Activated CD4-positive, alpha-beta memory T cell treated with anti-CD3 and anti-CD28 coated beads for 36 hours (primary cell): ENCODE data around the gene UBXN6. TPM values are rescaled to one million over a fixed set of nuclear protein-coding genes. Genes with fewer than 3 reads are reported as not detected.

ENCODE experiments used
- CTCF ChIA-PET: fragments of 350-600 bp; sonication (Branson Sonifier 250); formaldehyde crosslinking; loops from one replicate; lab custom pipeline; 2021; ENCODE audit warnings: antibody characterized with exemption, inconsistent platforms; lab: Charles Lee
- POLR2A ChIA-PET: fragments of 350-600 bp; sonication (Branson Sonifier 250); formaldehyde crosslinking; loops from one replicate; lab custom pipeline; 2021; ENCODE audit warnings: antibody characterized with exemption; lab: Charles Lee
- DNase-seq: peaks from one replicate; pipeline ENCODE4 v3.0.0-alpha.2; 2020
- H3K27ac Mint-ChIP-seq: one replicate; pipeline ENCODE4 v1.8.0; 2021; ENCODE audit warnings: mixed read lengths
- H3K27me3 Mint-ChIP-seq: one replicate; pipeline ENCODE4 v1.8.0; 2021; ENCODE audit warnings: mixed read lengths
- H3K36me3 Mint-ChIP-seq: one replicate; pipeline ENCODE4 v1.8.0; 2021; ENCODE audit warnings: mixed read lengths
- H3K4me1 Mint-ChIP-seq: one replicate; pipeline ENCODE4 v1.8.0; 2021; ENCODE audit warnings: low read depth, mixed read lengths
- H3K4me3 Mint-ChIP-seq: one replicate; pipeline ENCODE4 v1.8.0; 2021; ENCODE audit warnings: mild to moderate bottlenecking, mixed read lengths
- H3K9me3 Mint-ChIP-seq: one replicate; pipeline ENCODE4 v1.8.0; 2021; ENCODE audit warnings: mixed read lengths
- intact Hi-C: fragments of 100-400 bp; cut with micrococcal nuclease; formaldehyde crosslinking; loops from one replicate; pipeline ENCODE4 v1.15.1; 2023
- total RNA-seq, 2 experiments: library from RNA; stranded (reverse); gene quantifications; one replicate each; pipeline ENCODE4 v1.2.3, GENCODE V29; 2021

UBXN6 gene
- total RNA-seq, 2 experiments from 2014 or later, result 36.2 to 37.1 TPM

DNA sequence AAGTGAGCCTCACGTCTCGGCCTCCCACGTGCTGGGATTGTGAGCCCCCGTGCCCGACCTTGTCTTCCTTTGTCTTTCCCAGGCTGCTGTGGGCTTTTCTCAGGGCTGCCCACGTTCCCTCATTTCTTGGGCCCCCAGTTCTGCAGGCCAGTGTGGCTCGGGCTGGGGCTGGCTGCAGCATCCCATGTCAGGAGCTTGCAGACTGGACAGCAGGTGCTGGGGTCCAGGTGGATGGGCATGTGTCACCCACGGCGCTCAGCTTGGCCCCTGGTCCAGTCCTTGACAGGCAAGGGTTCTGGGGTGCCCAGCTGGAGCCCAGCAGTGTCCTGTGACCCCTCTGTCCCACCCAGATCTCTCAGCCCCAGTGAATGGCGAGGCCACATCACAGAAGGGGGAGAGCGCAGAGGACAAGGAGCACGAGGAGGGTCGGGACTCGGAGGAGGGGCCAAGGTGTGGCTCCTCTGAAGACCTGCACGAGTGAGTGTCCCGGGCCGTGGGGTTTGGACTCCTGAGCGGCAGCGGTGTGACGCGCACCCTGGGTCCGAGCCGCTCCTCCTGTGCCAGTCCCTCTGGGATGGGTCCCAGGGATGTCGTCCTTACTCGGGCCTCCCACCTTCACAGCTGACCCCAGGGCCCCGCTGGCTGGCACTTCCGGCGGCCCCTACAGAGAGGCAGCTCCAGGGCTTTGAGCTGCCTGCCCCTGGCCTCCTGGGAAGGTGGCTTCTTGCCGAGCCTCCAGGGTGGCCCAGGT is 43.4 kb upstream of the UBXN6 start:
- POLR2A ChIA-PET, result no interaction called here
- DNase-seq, result no peak
- no peak overlapping the region for H3K4me3 Mint-ChIP-seq

DNA sequence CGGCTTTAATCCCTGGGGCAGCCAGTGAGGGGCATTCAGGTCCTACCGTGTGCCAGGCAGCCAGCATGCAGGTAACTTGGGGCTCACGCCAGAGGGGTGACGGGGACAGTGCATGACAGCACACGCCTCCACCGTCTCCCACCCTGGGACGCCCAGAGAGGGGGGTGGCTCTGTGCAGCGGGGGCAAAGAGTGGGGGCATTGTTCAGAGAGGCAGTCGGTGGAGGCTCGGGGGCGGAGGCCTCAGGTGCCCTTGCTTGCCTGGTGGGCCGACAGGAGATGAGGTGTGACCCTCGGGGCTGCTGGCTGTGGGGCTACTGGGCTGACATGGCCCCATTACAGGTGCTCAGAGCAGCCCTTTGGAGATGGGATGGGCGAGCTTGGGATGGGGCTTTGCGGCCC is 42.3 kb upstream of the UBXN6 start:
- Mint-ChIP-seq H3K36me3 (peaks cover 7% of the 10 kb centered on the region), H3K27me3 (no peaks in the 10 kb centered on the region), H3K4me3 (no peak overlapping the region), H3K27ac (no peak overlapping the region), H3K4me1 (no peaks in the 10 kb centered on the region), H3K9me3 (no peaks in the 10 kb centered on the region)
- CTCF ChIA-PET, result interaction anchor here (1.4 kb wide), 1 partner anchor 25 kb away, joined by 3 read pairs; no protein-coding TSS in a partner anchor
- no peak for DNase-seq
- intact Hi-C loops, result no loop called here
- POLR2A ChIA-PET, result no interaction called here

More for the DNA sequence above, 43.4 kb upstream of the UBXN6 start:
- Mint-ChIP-seq H3K27me3 (no peaks in the 10 kb centered on the region), H3K9me3 (no peaks in the 10 kb centered on the region), H3K27ac (no peak overlapping the region), H3K36me3 (peaks cover 6% of the 10 kb centered on the region), H3K4me1 (no peaks in the 10 kb centered on the region)
- intact Hi-C loops, result no loop called here
- CTCF ChIA-PET, result interaction anchor here (1.0 to 1.4 kb wide), 2 partner anchors 24 kb away, joined by 3 to 5 read pairs; no protein-coding TSS in a partner anchor

DNA sequence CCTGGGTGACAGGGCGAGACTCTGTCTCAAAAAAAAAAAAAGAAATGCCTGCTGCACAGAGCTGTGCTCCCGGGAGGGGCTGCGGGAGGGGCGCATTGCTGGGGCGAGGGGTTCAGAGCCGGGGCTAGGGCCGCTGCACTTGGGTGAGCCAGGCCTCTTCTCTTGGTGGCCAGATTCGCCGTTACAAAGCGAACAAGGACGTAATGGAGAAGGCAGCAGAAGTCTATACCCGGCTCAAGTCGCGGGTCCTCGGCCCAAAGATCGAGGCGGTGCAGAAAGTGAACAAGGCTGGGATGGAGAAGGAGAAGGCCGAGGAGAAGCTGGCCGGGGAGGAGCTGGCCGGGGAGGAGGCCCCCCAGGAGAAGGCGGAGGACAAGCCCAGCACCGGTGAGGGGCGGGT is 41.7 kb upstream of the UBXN6 start:
- Mint-ChIP-seq H3K27me3 (no peaks in the 10 kb centered on the region), H3K27ac (no peak overlapping the region), H3K9me3 (no peaks in the 10 kb centered on the region), H3K4me3 (no peak overlapping the region), H3K36me3 (peaks cover 7% of the 10 kb centered on the region), H3K4me1 (no peaks in the 10 kb centered on the region)
- DNase-seq, result no peak
- POLR2A ChIA-PET, result no interaction called here
- intact Hi-C loops, result no loop called here
- CTCF ChIA-PET, result no interaction called here

DNA sequence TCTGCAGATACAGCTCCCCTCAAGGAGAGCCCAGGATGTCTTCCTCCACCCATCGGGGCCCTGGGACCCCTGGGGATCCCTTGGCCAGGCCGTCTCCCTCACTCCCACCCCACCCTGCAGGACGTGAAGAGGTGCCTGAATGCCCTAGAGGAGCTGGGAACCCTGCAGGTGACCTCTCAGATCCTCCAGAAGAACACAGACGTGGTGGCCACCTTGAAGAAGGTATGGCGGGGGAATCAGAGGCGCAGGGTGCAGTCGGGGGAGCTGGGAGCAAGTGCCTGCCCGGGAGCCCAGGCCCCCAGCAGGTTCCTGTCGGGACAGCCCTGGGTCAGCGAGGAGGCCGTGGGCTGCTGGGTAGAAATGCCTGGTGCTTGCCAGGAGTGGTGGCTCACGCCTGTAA is 41.1 kb upstream of the UBXN6 start:
- ChIA-PET POLR2A (no interaction called here), CTCF (no interaction called here)
- no peaks in the 10 kb centered on the region for H3K9me3 Mint-ChIP-seq
- no peak overlapping the region for H3K27ac Mint-ChIP-seq
- no peak for DNase-seq
- H3K4me1 Mint-ChIP-seq, result no peaks in the 10 kb centered on the region
- H3K27me3 Mint-ChIP-seq, result no peaks in the 10 kb centered on the region
- intact Hi-C loops, result no loop called here
- H3K4me3 Mint-ChIP-seq, result no peak overlapping the region
- H3K36me3 Mint-ChIP-seq, result peaks cover 7% of the 10 kb centered on the region

DNA sequence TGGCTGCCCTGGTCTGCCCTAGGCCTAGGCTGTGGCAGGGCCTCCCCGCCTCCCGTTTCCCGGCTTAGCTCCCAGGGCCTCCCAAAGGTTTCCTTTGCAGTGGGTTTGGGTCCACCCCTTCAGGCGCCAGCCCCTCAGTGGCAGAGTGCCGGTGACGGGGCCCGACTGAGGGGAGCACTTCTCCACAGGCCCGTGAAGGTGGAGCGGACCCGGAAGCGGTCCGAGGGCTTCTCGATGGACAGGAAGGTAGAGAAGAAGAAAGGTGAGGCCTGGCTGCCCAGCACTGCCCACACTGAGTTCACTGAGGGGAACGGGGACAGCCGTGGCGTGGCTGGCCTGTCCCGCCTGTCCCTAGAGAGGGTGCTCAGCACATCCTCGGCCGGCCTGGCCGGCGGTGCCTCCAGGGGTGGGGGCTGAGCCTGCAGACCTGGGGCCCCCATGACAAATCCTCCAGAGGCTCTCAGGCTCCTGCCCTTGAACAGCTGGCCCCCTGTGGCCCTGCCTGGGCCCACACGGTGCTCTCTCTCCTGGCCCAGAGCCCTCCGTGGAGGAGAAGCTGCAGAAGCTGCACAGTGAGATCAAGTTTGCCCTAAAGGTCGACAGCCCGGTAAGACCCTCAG is 40.3 kb upstream of the UBXN6 start:
- ChIA-PET CTCF (no interaction called here), POLR2A (no interaction called here)
- Mint-ChIP-seq H3K9me3 (no peaks in the 10 kb centered on the region), H3K27ac (no peak overlapping the region), H3K4me1 (no peaks in the 10 kb centered on the region), H3K36me3 (peaks cover 7% of the 10 kb centered on the region), H3K27me3 (no peaks in the 10 kb centered on the region), H3K4me3 (no peak overlapping the region)
- intact Hi-C loops, result no loop called here
- DNase-seq, result no peak

DNA sequence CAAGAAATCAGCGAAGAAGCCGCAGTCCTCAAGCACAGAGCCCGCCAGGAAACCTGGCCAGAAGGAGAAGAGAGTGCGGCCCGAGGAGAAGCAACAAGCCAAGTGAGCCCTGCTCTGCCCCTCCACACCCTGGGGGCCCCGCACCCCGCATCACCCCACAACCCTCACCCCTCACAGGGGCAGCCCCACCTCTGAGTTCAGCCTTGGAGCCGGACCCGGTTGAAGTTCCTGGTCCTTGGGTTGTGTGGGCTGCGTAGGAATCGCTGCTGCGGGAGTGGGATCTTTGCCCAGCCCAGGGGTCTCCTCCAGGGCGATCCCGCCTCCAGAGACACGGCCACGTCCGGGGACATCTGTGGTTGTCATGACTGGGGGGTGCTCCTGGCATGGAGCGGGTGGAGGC is 38.7 kb upstream of the UBXN6 start:
- intact Hi-C loops, result no loop called here
- POLR2A ChIA-PET, result no interaction called here
- no peak for DNase-seq
- H3K27ac Mint-ChIP-seq, result no peak overlapping the region
- H3K4me3 Mint-ChIP-seq, result no peak overlapping the region
- no peaks in the 10 kb centered on the region for H3K27me3 Mint-ChIP-seq
- no peaks in the 10 kb centered on the region for H3K9me3 Mint-ChIP-seq
- H3K4me1 Mint-ChIP-seq, result no peaks in the 10 kb centered on the region
- CTCF ChIA-PET, result no interaction called here
- H3K36me3 Mint-ChIP-seq, result peaks cover 7% of the 10 kb centered on the region

DNA sequence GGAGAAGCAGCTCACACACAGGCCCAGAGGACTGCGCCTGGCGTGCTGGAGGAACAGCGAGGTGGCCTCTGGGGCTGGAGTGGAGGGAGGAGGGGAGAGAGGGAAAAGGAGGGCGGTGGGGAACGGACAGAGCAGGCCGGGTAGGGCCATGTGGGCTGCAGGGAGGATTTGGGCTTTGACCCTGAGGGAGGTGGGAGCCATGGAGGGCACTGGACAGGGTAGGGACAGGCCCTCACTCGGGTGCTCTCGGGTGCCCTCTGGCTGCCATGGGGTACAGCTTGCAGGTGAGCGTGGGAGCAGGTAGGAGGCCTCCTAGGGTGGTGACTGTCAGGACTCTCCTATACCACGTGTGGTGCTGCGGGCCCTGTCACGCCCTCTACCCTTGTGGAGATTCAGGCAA is 37.9 kb upstream of the UBXN6 start:
- Mint-ChIP-seq H3K4me3 (no peak overlapping the region), H3K27me3 (no peaks in the 10 kb centered on the region), H3K27ac (no peak overlapping the region), H3K36me3 (peaks cover 6% of the 10 kb centered on the region), H3K4me1 (no peaks in the 10 kb centered on the region), H3K9me3 (no peaks in the 10 kb centered on the region)
- intact Hi-C loops, result no loop called here
- ChIA-PET CTCF (no interaction called here), POLR2A (no interaction called here)
- no peak for DNase-seq

DNA sequence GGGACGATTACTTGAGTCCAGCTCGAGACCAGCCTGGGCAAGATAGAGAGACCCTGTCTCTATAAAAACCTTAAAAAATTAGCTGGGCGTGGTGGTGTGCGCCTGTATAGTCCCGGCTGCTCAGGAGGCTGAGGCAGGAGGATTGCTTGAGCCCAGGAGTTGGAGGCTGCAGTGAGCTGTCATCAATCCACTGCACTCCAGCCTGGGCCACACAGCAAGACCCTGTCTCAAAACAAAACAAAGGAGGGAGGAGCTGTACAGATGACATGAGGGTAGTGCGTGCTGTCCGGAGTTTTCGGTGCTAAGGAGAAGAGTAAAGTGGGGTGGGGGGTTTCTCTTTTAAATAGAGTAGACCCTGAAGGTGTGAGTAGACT is 37.1 kb upstream of the UBXN6 start:
- Mint-ChIP-seq H3K27me3 (no peaks in the 10 kb centered on the region), H3K4me3 (no peak overlapping the region), H3K9me3 (no peaks in the 10 kb centered on the region), H3K27ac (no peak overlapping the region), H3K4me1 (no peaks in the 10 kb centered on the region), H3K36me3 (peaks cover 7% of the 10 kb centered on the region)
- CTCF ChIA-PET, result no interaction called here
- intact Hi-C loops, result no loop called here
- DNase-seq, result no peak
- POLR2A ChIA-PET, result no interaction called here

DNA sequence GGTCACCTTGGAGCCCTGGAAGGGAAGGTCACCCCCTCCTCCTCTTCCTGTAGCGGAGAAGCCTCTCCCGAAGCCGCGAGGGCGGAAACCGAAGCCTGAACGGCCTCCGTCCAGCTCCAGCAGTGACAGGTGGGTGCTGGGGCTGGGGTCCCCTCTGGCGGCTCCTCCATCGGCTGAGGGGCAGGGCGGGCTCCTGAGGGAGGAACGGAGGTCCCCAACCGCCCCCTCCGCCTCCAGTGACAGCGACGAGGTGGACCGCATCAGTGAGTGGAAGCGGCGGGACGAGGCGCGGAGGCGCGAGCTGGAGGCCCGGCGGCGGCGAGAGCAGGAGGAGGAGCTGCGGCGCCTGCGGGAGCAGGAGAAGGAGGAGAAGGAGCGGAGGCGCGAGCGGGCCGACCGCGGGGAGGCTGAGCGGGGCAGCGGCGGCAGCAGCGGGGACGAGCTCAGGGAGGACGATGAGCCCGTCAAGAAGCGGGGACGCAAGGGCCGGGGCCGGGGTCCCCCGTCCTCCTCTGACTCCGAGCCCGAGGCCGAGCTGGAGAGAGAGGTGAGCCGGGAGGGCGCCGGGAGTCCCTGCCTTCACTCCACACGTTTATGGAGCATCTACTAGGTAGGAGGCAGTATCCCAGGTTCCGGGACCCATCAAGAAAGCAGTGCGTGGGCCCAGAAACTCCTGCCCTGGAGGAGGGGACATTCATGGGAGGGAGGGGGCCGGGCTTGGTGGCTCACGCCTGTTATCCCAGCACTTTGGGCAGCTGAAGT is 36.5 kb upstream of the UBXN6 start:
- Mint-ChIP-seq H3K27ac (no peak overlapping the region), H3K4me1 (no peaks in the 10 kb centered on the region), H3K36me3 (peaks cover 4% of the 10 kb centered on the region), H3K4me3 (no peak overlapping the region), H3K27me3 (no peaks in the 10 kb centered on the region), H3K9me3 (no peaks in the 10 kb centered on the region)
- no peak for DNase-seq
- CTCF ChIA-PET, result no interaction called here
- POLR2A ChIA-PET, result no interaction called here
- intact Hi-C loops, result no loop called here

DNA sequence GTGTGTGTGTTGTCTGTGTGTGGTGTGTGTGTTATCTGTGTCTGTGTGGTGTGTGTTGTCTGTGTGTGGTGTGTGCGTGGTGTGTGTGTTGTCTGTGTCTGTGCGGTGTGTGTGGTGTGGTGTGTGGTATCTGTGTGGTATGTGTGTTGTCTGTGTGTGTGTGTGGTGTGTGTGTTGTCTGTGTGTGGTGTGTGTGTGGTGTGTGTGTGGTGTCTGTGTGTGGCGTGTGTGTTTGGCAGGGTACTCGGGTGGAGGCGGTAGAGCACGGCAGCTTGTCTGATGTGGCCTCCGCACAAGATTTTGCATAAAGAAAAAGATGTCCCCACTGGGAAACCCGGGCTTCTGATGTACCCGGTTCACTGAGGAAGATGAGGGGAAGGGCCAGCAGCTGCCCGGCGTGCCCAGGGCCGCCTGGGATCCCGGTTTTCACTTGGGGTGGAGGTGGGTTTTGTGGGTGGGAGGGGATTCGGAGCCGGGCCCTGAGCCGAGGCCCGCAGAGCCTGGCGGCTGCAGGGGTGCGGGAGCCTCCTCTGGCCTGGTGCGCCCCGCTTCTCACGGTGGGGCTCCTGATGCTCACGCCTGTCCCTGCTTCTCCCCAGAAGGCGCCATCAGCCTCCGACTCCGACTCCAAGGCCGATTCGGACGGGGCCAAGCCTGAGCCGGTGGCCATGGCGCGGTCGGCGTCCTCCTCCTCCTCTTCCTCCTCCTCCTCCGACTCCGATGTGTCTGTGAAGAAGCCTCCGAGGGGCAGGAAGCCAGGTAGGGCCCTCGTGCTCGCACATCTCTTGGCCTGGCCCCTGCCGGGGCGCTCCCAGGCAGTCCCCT is 35.7 kb upstream of the UBXN6 start:
- POLR2A ChIA-PET, result no interaction called here
- H3K36me3 Mint-ChIP-seq, result peaks cover 4% of the 10 kb centered on the region
- no peak overlapping the region for H3K4me3 Mint-ChIP-seq
- H3K27ac Mint-ChIP-seq, result no peak overlapping the region
- CTCF ChIA-PET, result no interaction called here
- H3K27me3 Mint-ChIP-seq, result no peaks in the 10 kb centered on the region
- DNase-seq, result no peak
- H3K4me1 Mint-ChIP-seq, result no peaks in the 10 kb centered on the region
- intact Hi-C loops, result no loop called here
- no peaks in the 10 kb centered on the region for H3K9me3 Mint-ChIP-seq

DNA sequence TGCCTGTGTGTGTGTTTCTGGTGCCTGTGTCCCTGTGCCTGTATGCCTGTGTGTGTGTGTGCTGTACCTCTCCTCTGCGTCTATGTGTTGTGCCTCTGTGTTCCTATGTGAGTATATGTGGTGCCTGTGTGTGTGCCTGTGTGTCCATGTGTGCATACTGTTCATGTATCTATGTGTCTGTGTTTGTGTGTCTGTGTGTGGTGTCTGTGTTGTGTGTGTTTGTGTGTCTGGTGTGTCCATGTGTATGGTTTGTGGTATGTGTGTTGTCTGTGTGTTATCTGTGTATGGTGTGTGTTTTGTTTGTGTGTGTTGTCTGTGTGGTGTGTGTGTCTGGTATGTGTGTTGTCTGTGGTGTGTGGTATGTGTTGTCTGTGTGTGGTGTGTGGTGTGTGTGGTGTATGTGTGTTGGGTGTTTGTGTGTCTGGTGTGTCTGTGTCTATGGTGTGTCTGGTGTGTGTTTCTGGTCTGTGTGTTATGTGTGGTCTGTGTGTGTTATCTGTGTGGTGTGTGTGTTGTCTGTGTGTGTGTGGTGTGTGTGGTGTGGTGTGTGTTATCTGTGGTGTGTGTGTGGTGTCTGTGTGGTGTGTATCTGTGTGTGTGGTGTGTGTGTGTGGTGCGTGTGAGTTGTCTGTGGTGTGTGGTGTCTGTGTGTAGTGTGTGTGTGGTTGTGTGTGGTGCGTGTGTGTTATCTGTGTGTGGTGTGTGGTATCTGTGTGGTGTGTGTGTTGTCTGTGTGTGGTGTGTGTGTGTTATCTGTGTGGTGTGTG is 34.9 kb upstream of the UBXN6 start:
- no peaks in the 10 kb centered on the region for H3K4me1 Mint-ChIP-seq
- H3K4me3 Mint-ChIP-seq, result no peak overlapping the region
- peaks cover 4% of the 10 kb centered on the region for H3K36me3 Mint-ChIP-seq
- POLR2A ChIA-PET, result no interaction called here
- H3K27me3 Mint-ChIP-seq, result no peaks in the 10 kb centered on the region
- H3K9me3 Mint-ChIP-seq, result no peaks in the 10 kb centered on the region
- CTCF ChIA-PET, result no interaction called here
- DNase-seq, result no peak
- intact Hi-C loops, result no loop called here
- no peak overlapping the region for H3K27ac Mint-ChIP-seq
